H1 (cell line): ENCODE data around the gene ITGB5. TPM values are rescaled to one million over a fixed set of nuclear protein-coding genes. Genes with fewer than 3 reads are reported as not detected.

ENCODE experiments used
- JUND ChIP-seq: IDR thresholded peaks from 2 replicates; pipeline ENCODE4 v1.6.1; 2011; ENCODE audit warnings: mild to moderate bottlenecking, improper control_type of control experiment, low read length
- TCF12 ChIP-seq: IDR thresholded peaks from 2 replicates; pipeline ENCODE4 v1.6.1; 2011; ENCODE audit warnings: low read depth, mild to moderate bottlenecking, low read length
- polyA plus RNA-seq, 7 experiments: library from polyadenylated mRNA; depleted of rRNA in 3 of 7; stranded (reverse) in 5 of 7; unstranded in 2 of 7; fragments of >200 nt in 5 of 7; fragments of 200-250 nt in 2 of 7; gene quantifications; 1 replicate in 5 of 7; 2 replicates in 1 of 7; 4 replicates in 1 of 7; pipeline versions ENCODE4 v1.2.1 to v1.2.3, GENCODE V29; 2011 to 2013; ENCODE audit warnings: missing spikeins in 2 of 7, mixed read lengths in 2 of 7
- total RNA-seq: library from RNA; stranded (reverse); fragmentation: NEBNext Ultra II Directional; extraction: Animal tissue kit (Norgen Biotek cat#: 25700); gene quantifications from 2 replicates; pipeline ENCODE4 v1.2.1, GENCODE V29; 2021
- TF ChIP-seq, protein P1 (sequence below): IDR thresholded peaks from 2 replicates; pipeline ENCODE4 v1.6.1; 2012; ENCODE audit warnings: inconsistent platforms

The ITGB5 gene
- total and polyA plus RNA-seq, 2 of the 8 experiments (the other 6 are each of a cell fraction or from before 2014, with no cell fraction given) = 101 to 268 TPM

DNA sequence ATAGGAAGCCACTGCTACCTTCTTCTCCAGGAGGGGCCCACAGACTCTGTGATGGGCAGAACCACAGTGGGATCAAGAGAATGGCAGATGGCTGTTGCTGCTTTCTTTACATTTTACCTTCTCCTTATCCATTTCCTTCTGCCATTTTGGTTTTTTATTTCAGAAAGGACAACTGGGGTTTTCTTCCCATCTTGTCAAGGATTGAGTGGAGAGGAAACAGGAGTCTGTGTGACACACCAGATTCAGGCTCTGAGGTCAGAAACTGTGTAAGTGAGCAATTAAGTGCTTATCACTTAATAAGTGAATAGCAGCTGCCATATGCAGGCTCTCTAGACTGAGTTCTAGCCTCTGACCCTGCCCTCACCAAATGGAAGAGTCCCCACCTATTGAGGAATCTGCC is 47.3 kb downstream of the ITGB5 start (continued):
- TF ChIP-seq, protein P1, sequence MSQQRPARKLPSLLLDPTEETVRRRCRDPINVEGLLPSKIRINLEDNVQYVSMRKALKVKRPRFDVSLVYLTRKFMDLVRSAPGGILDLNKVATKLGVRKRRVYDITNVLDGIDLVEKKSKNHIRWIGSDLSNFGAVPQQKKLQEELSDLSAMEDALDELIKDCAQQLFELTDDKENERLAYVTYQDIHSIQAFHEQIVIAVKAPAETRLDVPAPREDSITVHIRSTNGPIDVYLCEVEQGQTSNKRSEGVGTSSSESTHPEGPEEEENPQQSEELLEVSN = no peak
- TF ChIP-seq JUND (no peak), TCF12 (no peak)
